Measurements from ENCODE around the gene ART1. TPM values are rescaled to one million over a fixed set of nuclear protein-coding genes. Genes with fewer than 3 reads are reported as not detected.

The ART1 gene
- not detected in 2 replicates for total RNA-seq

GRCh38 chr11:3644817-3645235 lies at the start of gene ART1:
Gene ART1 (plus strand): TSS chr11:3645128. CDS start chr11:3659214, 14,086 bp downstream.

GRCh38 chr11:3641701-3642070 lies 3.2 kb upstream of the ART1 start, which contains the start of gene ART5:
Gene ART5 (minus strand): TSS chr11:3641992. CDS start chr11:3641862, 130 bp downstream.

GRCh38 chr11:3671334-3672254 lies 26.7 kb downstream of the ART1 start, which contains the start of gene CHRNA10:
Gene CHRNA10 (minus strand): TSS chr11:3671384. CDS start chr11:3671312, 72 bp downstream.

Small RNA genes within 50 kb of the gene (small RNA-seq; reads per million reads assigned to genes)
- gene RF00019, result not detected

Other genes starting within 250 kb of the ART1 start
- 0.26 and 0.54 TPM in 2 replicates for gene ART5, start 3.1 kb upstream of the ART1 start, total RNA-seq
- gene CHRNA10, start 26.3 kb downstream of the ART1 start, total RNA-seq, result 0.43 and 1.3 TPM in 2 replicates
- 103 and 121 TPM in 2 replicates for gene NUP98, start 152.4 kb downstream of the ART1 start, total RNA-seq
- 9.4 and 11.2 TPM in 2 replicates for gene PGAP2, start 163.4 kb downstream of the ART1 start, total RNA-seq
- 10.9 and 13.9 TPM in 2 replicates for gene RHOG, start 195.8 kb downstream of the ART1 start, total RNA-seq
- gene STIM1, start 210.5 kb downstream of the ART1 start, total RNA-seq, result 29.5 and 29.7 TPM in 2 replicates